ENCODE data around the gene WNT9A.

The WNT9A gene

DNA sequence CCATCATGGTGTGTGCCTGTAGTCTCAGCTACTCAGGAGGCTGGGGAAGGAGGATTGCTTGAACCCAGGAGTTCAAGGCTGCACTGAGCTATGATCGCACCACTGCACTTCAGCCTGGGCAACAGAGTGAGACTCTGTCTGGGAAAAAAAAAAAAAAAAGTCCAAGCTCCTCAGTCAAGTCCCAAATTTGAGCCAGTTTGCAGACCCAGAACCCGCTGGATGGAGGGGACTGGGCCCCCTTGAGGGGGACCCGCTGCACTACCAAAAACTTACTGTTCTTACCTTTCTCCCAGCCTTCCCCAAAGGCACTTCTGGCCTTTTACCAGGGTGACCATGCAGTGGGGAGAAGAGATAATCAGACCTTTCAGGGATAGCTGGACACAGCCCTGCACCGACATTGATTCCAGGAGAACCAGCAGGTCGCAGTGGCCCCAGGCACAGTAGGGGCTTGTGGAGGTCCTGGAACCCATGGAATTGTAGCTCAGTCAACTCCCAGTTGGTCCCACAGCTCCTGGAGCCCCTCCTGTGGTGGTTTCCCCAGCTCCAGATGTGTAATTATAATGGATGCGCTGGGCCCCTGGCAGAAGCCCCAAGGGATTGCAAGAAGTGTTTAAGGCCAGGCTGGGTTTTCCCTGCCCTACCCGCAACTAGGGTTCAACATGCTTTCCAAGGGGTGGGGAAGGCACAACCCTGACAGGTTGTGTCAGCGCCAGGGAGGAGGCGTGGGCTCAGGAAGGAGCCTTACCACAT, 4.1 kb upstream of the WNT9A start (continued):
- TF ChIP-seq GLIS1 (tag by site-specific recombination; IDR thresholded peaks at IDR 0.05) (peak; percentile 77), SP7 (tag by site-specific recombination; IDR thresholded peaks at IDR 0.05) (peak; percentile 42; the same call in 1 of the 2 replicates), ZNF571 (tag by site-specific recombination; IDR thresholded peaks at IDR 0.05) (no peak), KLF7 (tag by site-specific recombination; IDR thresholded peaks at IDR 0.05; ENCODE audit: borderline replicate concordance) (no peak), ZFP37 (tag by site-specific recombination; IDR thresholded peaks at IDR 0.05) (no peak), ZNF366 (tag by site-specific recombination; conservative IDR thresholded peaks at IDR 0.05) (no peak), ZNF426 (tag by site-specific recombination; IDR thresholded peaks at IDR 0.05) (no peak), OSR2 (tag by site-specific recombination; IDR thresholded peaks at IDR 0.05) (no peak), ZNF777 (tag by site-specific recombination; IDR thresholded peaks at IDR 0.05; ENCODE audit: borderline replicate concordance) (no peak), ZNF776 (tag by site-specific recombination; IDR thresholded peaks at IDR 0.05; ENCODE audit: borderline replicate concordance) (no peak), ZSCAN4 (tag by site-specific recombination; IDR thresholded peaks at IDR 0.05) (no peak), ZNF560 (tag by site-specific recombination; IDR thresholded peaks at IDR 0.05; ENCODE audit: borderline replicate concordance) (no peak), ZNF132 (tag by site-specific recombination; IDR thresholded peaks at IDR 0.05; ENCODE audit: borderline replicate concordance) (no peak), ZNF121 (tag by site-specific recombination; IDR thresholded peaks at IDR 0.05) (peak; percentile 50; the same call in 1 of the 2 replicates), ZSCAN18 (tag by site-specific recombination; IDR thresholded peaks at IDR 0.05) (no peak), ZNF664 (tag by site-specific recombination; IDR thresholded peaks at IDR 0.05) (no peak), ZNF341 (tag by site-specific recombination; IDR thresholded peaks at IDR 0.05; ENCODE audit: low read depth) (no peak), KLF17 (tag by site-specific recombination; IDR thresholded peaks at IDR 0.05) (peak; percentile 64; the same call in 1 of the 2 replicates), PRDM2 (tag by site-specific recombination; IDR thresholded peaks at IDR 0.05; ENCODE audit: borderline replicate concordance) (no peak), TRIM28 (IDR thresholded peaks at IDR 0.05; ENCODE audit: borderline replicate concordance, low read length) (no peak), ZNF174 (tag by site-specific recombination; IDR thresholded peaks at IDR 0.05) (no peak), ZSCAN5A (tag by site-specific recombination; IDR thresholded peaks at IDR 0.05) (no peak), ZNF701 (tag by site-specific recombination; IDR thresholded peaks at IDR 0.05) (no peak), ZNF423 (tag by site-specific recombination; IDR thresholded peaks at IDR 0.05) (no peak), ZNF530 (tag by site-specific recombination; IDR thresholded peaks at IDR 0.05; ENCODE audit: low read depth) (no peak), ZNF394 (tag by site-specific recombination; IDR thresholded peaks at IDR 0.05; ENCODE audit: borderline replicate concordance) (no peak), ZSCAN16 (tag by site-specific recombination; IDR thresholded peaks at IDR 0.05) (no peak), SCRT2 (tag by site-specific recombination; IDR thresholded peaks at IDR 0.05) (no peak), MZF1 (tag by site-specific recombination; IDR thresholded peaks at IDR 0.05; ENCODE audit: borderline replicate concordance) (no peak), ZSCAN23 (tag by site-specific recombination; IDR thresholded peaks at IDR 0.05) (no peak)

Data from HEK293 (cell line).